Keratinocyte (primary cell): ENCODE measurements around the gene TBXAS1.

Experiments used
- EZH2 ChIP-seq: IDR thresholded peaks from one replicate; pipeline ENCODE4 v1.6.1; 2012; ENCODE audit warnings: inconsistent platforms, mild to moderate bottlenecking, low read length, moderate library complexity
- TF ChIP-seq, protein P1 (sequence below), 3 experiments: IDR thresholded peaks in 1 of 3; conservative IDR thresholded peaks in 1 of 3; optimal IDR thresholded peaks in 1 of 3; 2 replicates in 2 of 3; 3 replicates in 1 of 3; pipeline versions ENCODE3 to v1.5.1; 2011; ENCODE audit warnings: low read length in 3 of 3, mild to moderate bottlenecking in 3 of 3, moderate library complexity in 2 of 3, control low read depth in 1 of 3, inconsistent platforms in 1 of 3; ENCODE audit not compliant: insufficient read depth in 2 of 3; ENCODE audit errors: extremely low read depth in 1 of 3

DNA sequence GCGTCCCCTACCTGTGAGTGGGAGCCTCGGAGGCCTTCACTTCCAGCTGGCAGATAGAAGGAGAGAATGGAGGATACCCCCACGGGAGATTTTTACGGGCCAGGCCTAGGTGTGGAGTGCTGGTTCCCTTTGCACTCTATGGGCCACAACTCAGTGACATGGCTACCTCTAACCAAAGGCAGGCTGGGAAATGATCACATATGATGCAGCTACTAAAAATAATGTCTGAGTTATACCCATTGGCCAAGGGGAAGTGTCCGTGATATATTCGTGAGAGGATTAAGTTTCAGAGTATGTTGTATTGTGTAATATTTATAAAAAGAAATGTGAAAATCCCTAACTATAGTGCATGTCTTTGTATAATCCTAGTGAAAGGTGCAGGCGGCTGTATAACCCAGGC lies 37.7 kb upstream of the TBXAS1 start:
- TF ChIP-seq, protein P1, sequence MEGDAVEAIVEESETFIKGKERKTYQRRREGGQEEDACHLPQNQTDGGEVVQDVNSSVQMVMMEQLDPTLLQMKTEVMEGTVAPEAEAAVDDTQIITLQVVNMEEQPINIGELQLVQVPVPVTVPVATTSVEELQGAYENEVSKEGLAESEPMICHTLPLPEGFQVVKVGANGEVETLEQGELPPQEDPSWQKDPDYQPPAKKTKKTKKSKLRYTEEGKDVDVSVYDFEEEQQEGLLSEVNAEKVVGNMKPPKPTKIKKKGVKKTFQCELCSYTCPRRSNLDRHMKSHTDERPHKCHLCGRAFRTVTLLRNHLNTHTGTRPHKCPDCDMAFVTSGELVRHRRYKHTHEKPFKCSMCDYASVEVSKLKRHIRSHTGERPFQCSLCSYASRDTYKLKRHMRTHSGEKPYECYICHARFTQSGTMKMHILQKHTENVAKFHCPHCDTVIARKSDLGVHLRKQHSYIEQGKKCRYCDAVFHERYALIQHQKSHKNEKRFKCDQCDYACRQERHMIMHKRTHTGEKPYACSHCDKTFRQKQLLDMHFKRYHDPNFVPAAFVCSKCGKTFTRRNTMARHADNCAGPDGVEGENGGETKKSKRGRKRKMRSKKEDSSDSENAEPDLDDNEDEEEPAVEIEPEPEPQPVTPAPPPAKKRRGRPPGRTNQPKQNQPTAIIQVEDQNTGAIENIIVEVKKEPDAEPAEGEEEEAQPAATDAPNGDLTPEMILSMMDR (optimal IDR thresholded peaks at IDR 0.05 in 1 of 3, IDR thresholded peaks at IDR 0.05 in 1 of 3, conservative IDR thresholded peaks at IDR 0.05 in 1 of 3; ENCODE audit: extremely low read depth in 1 of 3, insufficient read depth in 2 of 3, low read length in 3 of 3), result no peak
- no peak for TF ChIP-seq EZH2
